Mononuclear cell (primary cell): Measurements from ENCODE around the gene KLHL26. TPM values are rescaled to one million over a fixed set of nuclear protein-coding genes. Genes with fewer than 3 reads are reported as not detected.
"Not testable (repeated sequence)": the region's sequence is repeated elsewhere in the genome, so short reads cannot be mapped to it uniquely, and the experiment has no call there.

Experiments used
- H3K27me3 ChIP-seq: 2 replicates; pipeline ENCODE4 v1.6.0; 2011; ENCODE audit warnings: low read length, control low read depth; ENCODE audit not compliant: insufficient read depth
- H3K4me1 ChIP-seq: 2 replicates; pipeline ENCODE4 v1.5.1; 2011; ENCODE audit warnings: mild to moderate bottlenecking, low read length, control low read depth; ENCODE audit not compliant: insufficient read depth
- H3K4me3 ChIP-seq: 2 replicates; pipeline ENCODE4 v1.5.1; 2011; ENCODE audit warnings: mild to moderate bottlenecking, low read length, moderate library complexity
- H3K9me3 ChIP-seq: 2 replicates; pipeline ENCODE4 v1.5.1; 2011; ENCODE audit warnings: low read depth, mild to moderate bottlenecking, control low read depth, low read length
- total RNA-seq: library from RNA; depleted of rRNA; stranded (reverse); fragments of >200 nt; gene quantifications from one replicate; pipeline ENCODE4 v1.2.3, GENCODE V29; 2012

The KLHL26 gene
- total RNA-seq, 1 donor, result 8.0 TPM

GRCh38 chr19:18595475-18595874, 41.4 kb upstream of the KLHL26 start:
- H3K4me3 ChIP-seq, result no peak overlapping the region
- H3K9me3 ChIP-seq, result no peaks in the 10 kb centered on the region
- peaks cover 6% of the 10 kb centered on the region for H3K27me3 ChIP-seq
- peaks cover 24% of the 10 kb centered on the region for H3K4me1 ChIP-seq

DNA sequence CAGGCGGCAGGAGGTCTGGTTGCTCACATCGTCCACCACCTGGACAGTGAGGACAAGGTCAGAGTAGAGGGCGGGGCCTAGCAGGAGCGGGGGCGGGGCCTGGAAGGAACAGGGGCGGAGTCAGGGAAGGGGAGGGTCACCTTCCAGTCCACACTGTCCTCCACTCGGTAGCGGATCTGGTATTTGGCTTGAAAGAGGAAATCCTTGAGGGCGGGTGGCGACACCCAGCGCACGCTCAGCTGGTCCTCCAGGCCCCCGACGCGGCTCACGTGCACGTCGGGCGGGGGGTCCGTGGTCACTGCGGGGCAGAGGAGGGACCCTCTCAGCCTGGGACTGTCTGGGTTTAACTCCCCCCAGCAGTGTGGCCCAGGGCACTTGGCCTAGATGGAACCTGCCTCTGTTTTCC, 40.1 kb upstream of the KLHL26 start:
- H3K9me3 ChIP-seq, result no peaks in the 10 kb centered on the region
- no peak overlapping the region for H3K4me3 ChIP-seq
- H3K4me1 ChIP-seq, result peaks cover 20% of the 10 kb centered on the region
- peaks cover 10% of the 10 kb centered on the region for H3K27me3 ChIP-seq

DNA sequence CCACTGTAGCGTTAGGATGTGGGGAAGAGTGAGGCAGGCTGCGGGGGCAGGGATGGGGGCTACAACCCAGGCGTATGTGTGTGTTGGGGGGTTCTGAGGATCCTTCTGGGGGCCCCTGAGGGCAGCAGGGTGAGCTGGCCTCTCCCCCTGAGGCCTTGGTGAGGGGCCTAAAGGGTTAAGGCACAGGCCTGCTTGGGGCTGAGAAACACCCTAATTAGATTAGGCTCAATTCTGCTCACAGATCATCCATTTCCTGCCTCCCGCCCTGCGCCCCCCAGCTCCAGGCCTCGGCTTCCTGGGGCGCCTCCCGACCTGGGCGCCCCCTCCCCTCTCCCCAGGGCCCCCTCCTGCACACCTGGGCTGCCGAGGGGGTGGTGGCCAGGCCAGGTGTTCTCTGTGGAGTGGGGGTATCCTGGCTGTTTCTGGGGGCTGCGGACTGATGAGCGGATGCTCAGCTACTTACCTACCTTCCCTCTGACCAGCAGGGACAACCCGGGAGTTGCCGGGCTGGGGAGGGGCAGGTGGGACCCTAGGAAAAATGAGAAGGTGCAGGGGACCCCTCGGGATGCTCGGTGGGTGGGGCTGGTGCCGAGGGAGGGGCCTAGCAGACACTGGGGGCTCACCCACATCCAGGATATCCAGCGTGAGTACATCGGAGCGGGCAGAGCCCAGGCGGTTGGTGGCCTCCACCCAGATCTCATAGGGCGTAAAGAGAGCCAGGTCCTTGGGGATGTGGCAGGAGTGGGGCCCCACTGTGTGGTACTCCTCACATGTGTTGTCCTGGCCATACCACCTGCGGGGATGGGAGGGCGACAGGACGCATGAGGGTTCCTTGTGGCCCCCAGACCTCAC, 38.8 kb upstream of the KLHL26 start:
- Histone ChIP-seq H3K4me3 (no peak overlapping the region), H3K4me1 (peaks cover 20% of the 10 kb centered on the region), H3K9me3 (no peaks in the 10 kb centered on the region), H3K27me3 (peaks cover 21% of the 10 kb centered on the region)

- peaks cover 15% of the 10 kb centered on the region for H3K4me1 ChIP-seq
- H3K9me3 ChIP-seq, result no peaks in the 10 kb centered on the region
- H3K4me3 ChIP-seq, result no peak overlapping the region
- peaks cover 33% of the 10 kb centered on the region for H3K27me3 ChIP-seq
These were observed 37.3 kb upstream of the KLHL26 start for GRCh38 chr19:18599485-18599884.

- H3K27me3 ChIP-seq, result peaks cover 40% of the 10 kb centered on the region
- H3K9me3 ChIP-seq, H3K4me3 ChIP-seq, H3K4me1 ChIP-seq: not testable (repeated sequence)
These were observed 36.0 kb upstream of the KLHL26 start for GRCh38 chr19:18600692-18601397.

- Histone ChIP-seq H3K27me3 (peaks cover 40% of the 10 kb centered on the region), H3K9me3 (no peaks in the 10 kb centered on the region), H3K4me1 (peaks cover 3% of the 10 kb centered on the region), H3K4me3 (no peak overlapping the region)
These were observed 35.0 kb upstream of the KLHL26 start for GRCh38 chr19:18601875-18602274.

DNA sequence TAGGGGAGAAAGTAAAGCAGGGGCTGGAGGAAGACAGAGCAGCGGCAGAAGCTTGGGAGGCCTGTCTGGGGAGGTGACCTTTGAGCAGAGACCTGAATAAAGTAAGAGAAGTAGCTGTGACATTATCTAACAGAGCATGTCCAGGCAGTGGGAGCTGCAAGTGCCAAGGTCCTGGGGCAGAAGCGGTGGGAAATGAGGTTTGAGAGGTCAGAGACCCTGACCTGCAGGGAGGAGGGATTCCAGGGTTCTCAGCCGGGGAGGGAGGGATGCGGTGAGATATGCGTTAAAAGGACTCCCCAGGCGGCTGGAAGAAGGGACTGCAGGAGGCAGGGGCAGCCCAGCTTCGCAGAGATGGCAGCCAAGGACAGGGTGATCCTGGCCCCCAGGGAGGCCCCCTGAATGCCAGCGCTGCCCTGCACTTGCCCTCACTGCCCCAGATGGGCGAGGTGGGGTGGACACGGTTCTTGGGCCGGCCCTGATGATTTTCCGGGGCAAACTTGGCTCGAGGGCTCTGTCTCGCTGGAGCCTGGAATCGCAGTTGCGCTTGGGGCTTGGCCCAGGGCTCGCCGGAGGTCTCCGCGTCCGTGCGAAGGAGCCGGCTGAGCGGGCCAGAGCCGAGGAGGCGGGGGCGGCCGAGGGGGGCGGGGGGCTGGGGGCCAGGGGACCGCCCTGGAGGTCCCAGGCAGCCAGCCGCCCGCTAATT, 33.4 kb upstream of the KLHL26 start:
- Histone ChIP-seq H3K9me3 (no peaks in the 10 kb centered on the region), H3K27me3 (peaks cover 51% of the 10 kb centered on the region), H3K4me1 (peaks cover 7% of the 10 kb centered on the region), H3K4me3 (no peak overlapping the region)

DNA sequence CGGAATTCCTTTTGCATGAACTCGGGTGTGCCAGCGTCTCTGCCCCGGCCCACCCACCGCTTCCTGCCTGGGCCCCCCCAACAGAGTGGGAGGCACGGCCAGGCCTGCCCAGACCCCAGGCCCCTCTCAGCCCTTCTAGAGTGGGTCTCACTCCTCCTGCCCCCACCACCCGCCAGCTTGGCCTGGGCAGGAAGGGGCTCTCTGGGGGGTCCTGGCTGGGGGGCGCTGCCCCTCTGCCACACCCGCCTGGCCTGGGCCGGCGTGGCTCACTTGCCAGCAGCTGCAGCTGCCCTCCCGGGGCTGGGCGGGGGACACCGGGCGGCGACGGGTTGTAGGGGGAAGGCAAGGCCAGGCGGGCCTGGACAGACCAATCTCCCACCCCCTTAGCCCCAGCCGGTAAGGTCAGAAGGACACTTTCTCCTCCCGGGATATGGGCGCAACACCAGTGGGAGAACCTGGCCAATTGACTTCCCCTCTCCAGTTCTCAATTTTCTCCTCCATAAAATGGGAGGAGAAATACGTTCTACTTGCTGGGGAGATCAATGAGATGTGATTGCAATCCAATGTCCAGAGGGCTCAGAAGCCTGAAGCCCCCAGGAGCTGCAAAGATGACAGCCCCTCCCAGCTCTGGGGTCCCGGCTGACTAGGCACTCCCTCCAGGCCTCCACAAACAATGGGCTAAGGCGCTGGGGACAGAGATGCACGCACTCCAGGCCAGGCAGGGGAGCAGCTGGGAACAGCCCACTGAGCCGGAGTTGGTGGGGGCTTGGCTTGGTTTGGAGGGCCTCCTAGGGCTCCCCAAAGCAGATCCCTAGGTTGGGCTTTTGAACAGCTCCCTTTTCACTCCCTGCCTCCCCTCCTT, 32.6 kb upstream of the KLHL26 start:
- Histone ChIP-seq H3K27me3 (peaks cover 59% of the 10 kb centered on the region), H3K4me1 (peaks cover 7% of the 10 kb centered on the region), H3K9me3 (no peaks in the 10 kb centered on the region), H3K4me3 (no peak overlapping the region)

GRCh38 chr19:18604820-18605159, 32.0 kb upstream of the KLHL26 start:
- H3K9me3 ChIP-seq, result no peaks in the 10 kb centered on the region
- H3K4me3 ChIP-seq, result no peak overlapping the region
- H3K4me1 ChIP-seq, result peaks cover 7% of the 10 kb centered on the region
- H3K27me3 ChIP-seq, result peaks cover 65% of the 10 kb centered on the region

DNA sequence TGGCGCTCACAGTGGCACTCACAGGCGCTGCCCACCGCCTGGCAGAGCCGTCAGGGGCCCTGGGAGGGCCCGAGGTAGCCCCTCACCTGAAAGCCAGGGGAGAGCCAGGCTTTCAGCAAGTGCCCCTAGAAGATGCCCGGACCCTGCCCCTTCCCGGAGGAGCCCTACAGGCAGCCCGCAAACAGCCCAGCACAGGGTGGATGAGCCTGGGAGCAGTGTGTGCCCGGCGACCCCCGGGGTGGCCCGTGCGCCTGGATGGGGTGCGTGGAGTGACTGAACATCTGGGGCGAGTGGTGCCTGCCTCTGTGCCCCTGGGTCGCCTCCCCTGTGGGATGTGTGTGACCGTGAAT, 31.7 kb upstream of the KLHL26 start:
- peaks cover 69% of the 10 kb centered on the region for H3K27me3 ChIP-seq

GRCh38 chr19:18605546-18606280, 31.1 kb upstream of the KLHL26 start:
- no peaks in the 10 kb centered on the region for H3K9me3 ChIP-seq
- H3K27me3 ChIP-seq, result peaks cover 73% of the 10 kb centered on the region
- no peak overlapping the region for H3K4me3 ChIP-seq
- H3K4me1 ChIP-seq, result peaks cover 7% of the 10 kb centered on the region

More for the DNA sequence above, 31.7 kb upstream of the KLHL26 start:
- H3K9me3 ChIP-seq, result no peaks in the 10 kb centered on the region
- H3K4me1 ChIP-seq, result peaks cover 7% of the 10 kb centered on the region
- H3K4me3 ChIP-seq, result no peak overlapping the region

GRCh38 chr19:18606281-18607225, 30.3 kb upstream of the KLHL26 start, which contains the start of gene CRLF1:
Gene CRLF1, minus strand, starts transcription at chr19:18606799. Its CDS starts 143 bp downstream, at chr19:18606656.
- H3K4me1 ChIP-seq, result peaks cover 7% of the 10 kb centered on the region
- H3K9me3 ChIP-seq, result no peaks in the 10 kb centered on the region
- peaks cover 78% of the 10 kb centered on the region for H3K27me3 ChIP-seq
- H3K4me3 ChIP-seq, result no peak within 1 kb of the TSS
